H54 (cell line): Measurements from ENCODE around the gene BCAS1.

Source experiments
- DNase-seq: peaks from one replicate; pipeline ENCODE4 v3.0.0; 2011; ENCODE audit warnings: low spot score, mixed read lengths; ENCODE audit not compliant: insufficient read length
- FAIRE-seq: peaks from 3 replicates; lab custom pipeline; 2011; peaks lifted over from hg19 to GRCh38; lab: Jason Lieb, UNC
- POLR2A ChIP-seq: IDR thresholded peaks from 2 replicates; pipeline ENCODE4 v1.6.1; 2011; ENCODE audit warnings: low read depth, mild to moderate bottlenecking, low read length

Gene BCAS1

GRCh38 chr20:53963635-53964034 is 106.8 kb downstream of the BCAS1 start:
- DNase-seq (no peak), FAIRE-seq (no peak)
- TF ChIP-seq POLR2A: no peak

DNA sequence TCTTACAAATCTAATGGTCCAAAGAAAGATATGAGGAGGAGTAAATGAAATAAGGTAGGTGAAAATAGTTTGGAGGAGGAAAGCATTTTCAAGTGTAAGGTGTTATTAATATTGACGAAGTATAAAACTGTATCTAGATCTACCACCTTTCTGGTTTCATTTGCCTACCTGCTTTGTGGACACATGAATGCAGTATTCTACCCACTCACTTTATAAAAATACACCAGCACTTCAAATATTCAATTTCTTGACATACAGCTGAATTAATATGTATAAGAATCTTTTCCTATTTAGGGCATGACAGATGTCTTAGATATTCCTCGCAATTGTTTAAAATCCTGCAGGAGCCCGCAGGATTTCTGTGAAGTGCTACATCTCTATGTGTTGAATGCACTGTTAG is 108.0 kb downstream of the BCAS1 start:
- no peak for FAIRE-seq
- no peak for TF ChIP-seq POLR2A
- no peak for DNase-seq

- no peak for TF ChIP-seq POLR2A
- DNase-seq: no peak
Observed at GRCh38 chr20:53961527-53961926, 108.9 kb downstream of the BCAS1 start.

DNA sequence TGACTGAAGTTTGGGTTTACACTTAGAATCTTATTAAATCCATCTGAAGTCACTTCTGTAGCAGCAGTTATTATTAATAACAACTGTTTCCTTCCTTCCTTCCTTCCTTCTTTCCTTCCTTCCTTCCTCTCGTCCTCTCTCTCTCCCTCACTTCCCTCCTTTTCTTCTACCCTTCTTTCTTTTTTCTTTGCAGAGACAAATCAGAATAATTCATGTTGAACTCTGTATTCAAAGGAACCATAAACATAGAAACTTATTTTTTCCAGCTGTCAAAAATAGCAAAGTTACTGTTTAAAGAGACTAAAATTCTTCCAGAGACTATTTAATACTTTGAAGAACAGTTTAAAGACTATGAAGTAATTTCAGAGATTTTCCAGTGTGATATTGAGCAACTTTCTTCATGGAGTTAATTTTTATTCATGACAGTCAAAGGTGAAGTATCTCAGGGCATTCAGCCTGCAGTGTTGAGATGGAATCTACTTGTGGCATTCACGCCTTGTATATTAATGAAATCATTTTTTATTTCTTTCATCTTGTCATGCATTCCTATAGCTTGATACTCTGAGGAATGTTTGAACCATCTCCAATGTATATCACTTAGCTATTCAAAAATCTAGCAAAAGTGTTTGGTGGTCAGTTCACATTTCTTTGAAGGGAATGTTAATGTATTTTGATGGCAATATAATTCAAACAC is 109.7 kb downstream of the BCAS1 start:
- DNase-seq: no peak
- TF ChIP-seq POLR2A: no peak
- FAIRE-seq: no peak

More at GRCh38 chr20:53961527-53961926, 108.9 kb downstream of the BCAS1 start:
- no peak for FAIRE-seq

GRCh38 chr20:53959911-53960578 is 110.3 kb downstream of the BCAS1 start:
- TF ChIP-seq POLR2A: no peak
- DNase-seq: no peak
- no peak for FAIRE-seq

DNA sequence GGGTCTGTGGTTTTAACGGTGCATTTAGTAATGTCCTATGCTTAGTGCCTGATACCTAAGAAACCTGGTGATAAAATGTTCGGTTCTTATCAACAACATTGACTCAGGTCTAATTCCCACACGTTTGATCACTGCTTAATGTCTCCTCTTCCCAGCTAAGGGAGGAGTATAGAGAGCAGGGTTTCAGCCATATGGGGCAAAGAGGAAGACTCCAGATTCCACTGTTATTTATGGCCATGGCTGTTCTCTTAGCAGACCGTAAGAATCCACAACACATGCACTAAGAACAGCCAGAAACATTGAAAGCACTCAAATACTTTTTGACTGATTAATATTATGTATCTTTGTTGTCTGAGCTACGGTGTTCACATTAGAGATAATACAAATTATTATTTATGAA is 112.1 kb downstream of the BCAS1 start:
- DNase-seq (no peak), FAIRE-seq (no peak)
- no peak for TF ChIP-seq POLR2A

GRCh38 chr20:53957451-53958172 is 112.8 kb downstream of the BCAS1 start:
- no peak for DNase-seq
- TF ChIP-seq POLR2A: no peak
- FAIRE-seq: no peak

GRCh38 chr20:53956013-53956715 is 114.2 kb downstream of the BCAS1 start:
- FAIRE-seq: no peak
- no peak for TF ChIP-seq POLR2A

GRCh38 chr20:53954723-53955658 is 115.4 kb downstream of the BCAS1 start:
- no peak for DNase-seq
- no peak for TF ChIP-seq POLR2A
- no peak for FAIRE-seq

More at GRCh38 chr20:53956013-53956715, 114.2 kb downstream of the BCAS1 start:
- no peak for DNase-seq

- no peak for TF ChIP-seq POLR2A
- DNase-seq (no peak), FAIRE-seq (no peak)
Observed at GRCh38 chr20:53952528-53953096, 117.8 kb downstream of the BCAS1 start.

GRCh38 chr20:53950578-53950977 is 119.8 kb downstream of the BCAS1 start:
- DNase-seq (no peak), FAIRE-seq (no peak)
- no peak for TF ChIP-seq POLR2A

DNA sequence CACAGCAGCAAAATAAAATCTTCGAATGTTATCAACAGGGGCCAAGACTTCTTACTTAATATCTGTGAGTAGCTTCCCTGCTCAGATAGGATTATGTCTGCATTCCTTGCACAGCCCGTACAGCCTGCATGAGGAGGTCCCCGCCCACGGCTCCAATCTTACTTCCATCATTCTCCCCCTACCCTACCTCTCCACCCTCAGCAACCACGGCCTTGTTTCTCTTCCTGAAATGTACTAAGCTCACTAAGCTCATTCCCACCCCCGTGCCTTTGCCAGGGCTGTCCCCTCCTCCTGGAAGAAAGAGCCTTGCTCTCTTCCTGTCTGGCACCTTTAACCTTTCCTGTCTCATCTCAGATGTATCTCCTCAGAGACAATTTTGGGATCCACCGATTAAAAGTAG is 120.4 kb downstream of the BCAS1 start:
- no peak for FAIRE-seq
- no peak for DNase-seq
- no peak for TF ChIP-seq POLR2A

DNA sequence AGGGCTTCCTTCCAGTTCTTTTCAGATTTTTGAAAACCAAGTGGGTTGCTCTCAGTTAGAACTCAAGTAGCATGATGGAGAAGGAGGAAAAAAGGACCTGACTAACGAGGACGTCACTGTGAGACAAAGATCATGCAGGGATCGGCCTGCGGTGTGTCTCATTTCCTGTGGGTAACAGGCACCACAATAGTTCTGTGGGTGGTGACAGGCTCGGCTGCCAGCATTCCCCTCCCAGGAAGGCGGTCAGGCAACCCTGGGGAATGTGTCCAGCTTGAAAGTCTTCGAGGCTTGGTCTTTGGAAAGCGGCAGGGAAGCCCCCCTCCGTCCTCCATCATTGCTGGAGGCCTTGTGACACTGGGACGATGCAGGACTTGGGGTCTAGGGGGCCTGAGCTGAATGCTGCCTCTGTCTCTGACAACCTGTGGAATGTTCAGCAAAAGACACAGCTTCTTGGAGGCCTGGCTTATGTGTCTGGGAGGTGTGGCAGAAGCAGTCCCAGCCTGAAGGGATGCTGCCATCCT is 121.0 kb downstream of the BCAS1 start:
- FAIRE-seq (peak; percentile 38), DNase-seq (peak; percentile 80)
- TF ChIP-seq POLR2A: no peak
